Peyer's patch (tissue), 4 donors: ENCODE results near the gene SUPT3H. TPM values are rescaled to one million over a fixed set of nuclear protein-coding genes. Genes with fewer than 3 reads are reported as not detected.

Experiments used
- DNase-seq, 3 donors: peaks; one replicate each; pipeline ENCODE4 v3.0.0-alpha.2; 2017 to 2019
- H3K27ac ChIP-seq, 4 donors: fragments of 200-600 bp; sonication (generic); one replicate each; pipeline ENCODE4 v1.5.1; 2016 to 2019
- H3K27me3 ChIP-seq, 2 donors: fragments of 200-600 bp; sonication (generic); one replicate each; pipeline ENCODE4 v1.5.1; 2019
- H3K36me3 ChIP-seq, 3 donors: fragments of 200-600 bp; sonication (generic); one replicate each; pipeline ENCODE4 v1.5.1; 2016 to 2019
- H3K4me1 ChIP-seq, 4 donors: fragments of 200-600 bp; sonication (generic); one replicate each; pipeline ENCODE4 v1.5.1; 2016 to 2019
- H3K4me3 ChIP-seq, 4 donors: fragments of 200-600 bp; sonication (generic); 1 replicate in 3 of 4; 2 replicates in 1 of 4; pipeline ENCODE4 v1.5.1; 2016 to 2019; ENCODE audit warnings: mild to moderate bottlenecking in 1 of 4
- H3K9me3 ChIP-seq, 4 donors: fragments of 200-600 bp; sonication (generic); one replicate each; pipeline ENCODE4 v1.5.1; 2016 to 2019; ENCODE audit warnings: mild to moderate bottlenecking in 1 of 4
- CTCF ChIP-seq, 6 experiments: fragments of 450-650 bp in 4 of 6; fragments of 200-600 bp in 2 of 6; sonication (generic) in 1 of 6; IDR thresholded peaks; one replicate each; pipeline ENCODE4 v1.5.1; 2017 to 2019; ENCODE audit warnings: antibody characterized with exemption in 6 of 6, mild to moderate bottlenecking in 3 of 6, moderate library complexity in 1 of 6
- POLR2A ChIP-seq, 2 donors: fragments of 450-650 bp; IDR thresholded peaks; one replicate each; pipeline ENCODE4 v1.5.1; 2017; ENCODE audit warnings: antibody characterized with exemption in 2 of 2, mild to moderate bottlenecking in 2 of 2, moderate library complexity in 2 of 2
- total RNA-seq, 4 donors: library from RNA; depleted of rRNA; stranded (reverse); fragments of >200 nt; gene quantifications; one replicate each; pipeline ENCODE4 v1.1.0, GENCODE V29; 2016

Gene SUPT3H
- total RNA-seq, 4 donors from 2014 or later = 2.0 to 17.3 (median 2.7) TPM

GRCh38 chr6:44983467-44984365, 394.0 kb downstream of the SUPT3H start:
- H3K27ac ChIP-seq = no peak overlapping the region
- no peaks in the 10 kb centered on the region for H3K27me3 ChIP-seq
- H3K9me3 ChIP-seq = no peaks in the 10 kb centered on the region
- H3K36me3 ChIP-seq = no peaks in the 10 kb centered on the region
- TF ChIP-seq POLR2A (IDR thresholded peaks at IDR 0.05) (no peak), CTCF (IDR thresholded peaks at IDR 0.05) (no peak)
- no peak overlapping the region for H3K4me3 ChIP-seq
- DNase-seq = no peak
- H3K4me1 ChIP-seq = no peaks in the 10 kb centered on the region

GRCh38 chr6:44980841-44981240, 396.9 kb downstream of the SUPT3H start:
- DNase-seq = no peak
- Histone ChIP-seq H3K27ac (no peak overlapping the region), H3K4me3 (no peak overlapping the region), H3K36me3 (no peaks in the 10 kb centered on the region), H3K9me3 (no peaks in the 10 kb centered on the region), H3K4me1 (no peaks in the 10 kb centered on the region), H3K27me3 (no peaks in the 10 kb centered on the region)
- TF ChIP-seq POLR2A (IDR thresholded peaks at IDR 0.05) (no peak), CTCF (IDR thresholded peaks at IDR 0.05) (no peak)

GRCh38 chr6:44976677-44977641, 400.8 kb downstream of the SUPT3H start:
- TF ChIP-seq CTCF (IDR thresholded peaks at IDR 0.05) = no peak
- Histone ChIP-seq H3K9me3 (no peaks in the 10 kb centered on the region), H3K27ac (peak overlapping the region in 1 of 4 donors; percentile 11), H3K4me1 (no peaks in the 10 kb centered on the region), H3K4me3 (no peak overlapping the region), H3K27me3 (no peaks in the 10 kb centered on the region), H3K36me3 (no peaks in the 10 kb centered on the region)
- no peak for DNase-seq

GRCh38 chr6:44974511-44974910, 403.2 kb downstream of the SUPT3H start:
- no peak for DNase-seq
- no peaks in the 10 kb centered on the region for H3K4me1 ChIP-seq
- no peak for TF ChIP-seq CTCF (IDR thresholded peaks at IDR 0.05)
- no peak for TF ChIP-seq POLR2A (IDR thresholded peaks at IDR 0.05)
- no peaks in the 10 kb centered on the region for H3K9me3 ChIP-seq
- H3K27ac ChIP-seq = no peak overlapping the region
- H3K4me3 ChIP-seq = no peak overlapping the region
- H3K36me3 ChIP-seq = no peaks in the 10 kb centered on the region
- H3K27me3 ChIP-seq = no peaks in the 10 kb centered on the region

- no peak for TF ChIP-seq CTCF (IDR thresholded peaks at IDR 0.05)
- TF ChIP-seq POLR2A (IDR thresholded peaks at IDR 0.05) = no peak
- Histone ChIP-seq H3K9me3 (no peaks in the 10 kb centered on the region), H3K4me3 (no peak overlapping the region), H3K27me3 (no peaks in the 10 kb centered on the region), H3K27ac (no peak overlapping the region), H3K4me1 (no peaks in the 10 kb centered on the region), H3K36me3 (no peaks in the 10 kb centered on the region)
- DNase-seq = no peak
Observed at GRCh38 chr6:44972709-44973108, 405.0 kb downstream of the SUPT3H start.
